Right lobe of liver (tissue), 6 donors: Measurements from ENCODE around the gene FLRT1. TPM values are rescaled to one million over a fixed set of nuclear protein-coding genes. Genes with fewer than 3 reads are reported as not detected.

Source experiments
- ATAC-seq, 4 donors: fragments of 200-7000 bp; cut with Tn5 transposase; one replicate each; pipeline ENCODE4 v1.9.1; 2020; ENCODE audit warnings: mild to moderate bottlenecking in 4 of 4, moderate library complexity in 4 of 4
- DNase-seq, 3 donors: peaks; one replicate each; pipeline ENCODE4 v3.0.0-alpha.2; 2020
- H3K27ac ChIP-seq, 3 donors: fragments of 200-600 bp; one replicate each; pipeline ENCODE4 v1.8.0; 2022
- H3K27me3 ChIP-seq, 2 donors: fragments of 200-600 bp; one replicate each; pipeline ENCODE4 v1.8.0; 2022
- H3K36me3 ChIP-seq, 4 donors: fragments of 200-600 bp; sonication (generic) in 1 of 4; one replicate each; pipeline versions ENCODE4 v1.5.1 to v1.8.0; 2017 to 2022; ENCODE audit warnings: control low read depth in 1 of 4
- H3K4me1 ChIP-seq, 4 donors: fragments of 200-600 bp; sonication (generic) in 1 of 4; one replicate each; pipeline versions ENCODE4 v1.5.1 to v1.8.0; 2017 to 2022; ENCODE audit warnings: control low read depth in 1 of 4
- H3K4me3 ChIP-seq, 3 donors: fragments of 200-600 bp; one replicate each; pipeline ENCODE4 v1.8.0; 2022
- H3K9me3 ChIP-seq, 4 donors: fragments of 200-600 bp; sonication (generic) in 1 of 4; one replicate each; pipeline versions ENCODE4 v1.5.1 to v1.8.0; 2017 to 2022; ENCODE audit warnings: control low read depth in 1 of 4
- POLR2A ChIP-seq: fragments of 450-650 bp; IDR thresholded peaks from one replicate; pipeline ENCODE4 v1.6.1; 2017; ENCODE audit warnings: antibody characterized with exemption, mild to moderate bottlenecking
- WGBS: methylation state at CpG from one replicate; pipeline ENCODE4 v1.1.6; 2018; ENCODE audit warnings: low coverage, low lambda C conversion rate; ENCODE audit not compliant: insufficient coverage; ENCODE audit errors: missing lambda C conversion rate; 5-methylcytosine and 5-hydroxymethylcytosine counted together
- intact Hi-C, 2 donors: fragments of 100-400 bp; cut with DNase I; formaldehyde crosslinking; loops; one replicate each; pipeline versions ENCODE4 v1.11.2 to v1.14.1; 2022
- total RNA-seq, 6 experiments: library from RNA; depleted of rRNA in 2 of 6; stranded (reverse); fragments of >200 nt in 2 of 6; fragmentation: NEBNext Ultra II Directional in 3 of 6; extraction: Animal tissue kit (Norgen Biotek cat#: 25700) in 3 of 6; gene quantifications; one replicate each; pipeline versions ENCODE4 v1.1.0 to v1.2.4, GENCODE V29; 2016 to 2023
- TF ChIP-seq, protein P1 (sequence below), 4 donors: fragments of 200-600 bp in 3 of 4; fragments of 450-650 bp in 1 of 4; IDR thresholded peaks; one replicate each; pipeline versions ENCODE4 v1.5.1 to v1.8.0; 2016 to 2022; ENCODE audit warnings: antibody characterized with exemption in 4 of 4, mild to moderate bottlenecking in 2 of 4
- donor health status: DM: no; HTN: yes; CAD: no.
- donor health status: DM: no; HTN: no; CAD: no.
- donor health status: DM: no; HTN: no; CAD: no.
- donor health status: DM: no; HTN: yes; CAD: no.
- donor health status: DM: no; HTN: yes; CAD: no.

Gene FLRT1
- total RNA-seq, 6 experiments from 2014 or later, result 0.12 TPM; not detected in 5

- intact Hi-C loops, result no loop called here
- Histone ChIP-seq H3K36me3 (no peaks in the 10 kb centered on the region), H3K9me3 (no peaks in the 10 kb centered on the region), H3K27me3 (no peaks in the 10 kb centered on the region), H3K4me1 (peaks cover 0 to 18% (median 8%) of the 10 kb centered on the region in 4 donors), H3K4me3 (no peak overlapping the region), H3K27ac (no peak overlapping the region)
- DNase-seq (no peak), ATAC-seq (no peak)
- TF ChIP-seq POLR2A, result no peak
- TF ChIP-seq, protein P1, sequence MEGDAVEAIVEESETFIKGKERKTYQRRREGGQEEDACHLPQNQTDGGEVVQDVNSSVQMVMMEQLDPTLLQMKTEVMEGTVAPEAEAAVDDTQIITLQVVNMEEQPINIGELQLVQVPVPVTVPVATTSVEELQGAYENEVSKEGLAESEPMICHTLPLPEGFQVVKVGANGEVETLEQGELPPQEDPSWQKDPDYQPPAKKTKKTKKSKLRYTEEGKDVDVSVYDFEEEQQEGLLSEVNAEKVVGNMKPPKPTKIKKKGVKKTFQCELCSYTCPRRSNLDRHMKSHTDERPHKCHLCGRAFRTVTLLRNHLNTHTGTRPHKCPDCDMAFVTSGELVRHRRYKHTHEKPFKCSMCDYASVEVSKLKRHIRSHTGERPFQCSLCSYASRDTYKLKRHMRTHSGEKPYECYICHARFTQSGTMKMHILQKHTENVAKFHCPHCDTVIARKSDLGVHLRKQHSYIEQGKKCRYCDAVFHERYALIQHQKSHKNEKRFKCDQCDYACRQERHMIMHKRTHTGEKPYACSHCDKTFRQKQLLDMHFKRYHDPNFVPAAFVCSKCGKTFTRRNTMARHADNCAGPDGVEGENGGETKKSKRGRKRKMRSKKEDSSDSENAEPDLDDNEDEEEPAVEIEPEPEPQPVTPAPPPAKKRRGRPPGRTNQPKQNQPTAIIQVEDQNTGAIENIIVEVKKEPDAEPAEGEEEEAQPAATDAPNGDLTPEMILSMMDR (IDR thresholded peaks at IDR 0.05), result no peak
- WGBS, result 92% methylated on average over 14 of the region's 27 CpGs
Measured at GRCh38 chr11:64081745-64082442, 46.2 kb downstream of the FLRT1 start.

GRCh38 chr11:64083398-64084080 is 47.8 kb downstream of the FLRT1 start:
- intact Hi-C loops, result no loop called here
- WGBS, result 82% methylated on average over 8 of the region's 28 CpGs
- Histone ChIP-seq H3K27ac (no peak overlapping the region), H3K9me3 (no peaks in the 10 kb centered on the region), H3K27me3 (no peaks in the 10 kb centered on the region), H3K36me3 (no peaks in the 10 kb centered on the region), H3K4me1 (peaks cover 0 to 18% (median 8%) of the 10 kb centered on the region in 4 donors), H3K4me3 (no peak overlapping the region)
- no peak for ATAC-seq
- no peak for TF ChIP-seq POLR2A
- TF ChIP-seq, protein P1 (IDR thresholded peaks at IDR 0.05), result no peak
- no peak for DNase-seq

- intact Hi-C loops, result no loop called here
- Histone ChIP-seq H3K27ac (no peak overlapping the region), H3K4me3 (no peak overlapping the region), H3K9me3 (no peaks in the 10 kb centered on the region), H3K36me3 (no peaks in the 10 kb centered on the region), H3K4me1 (peaks cover 0 to 18% (median 8%) of the 10 kb centered on the region in 4 donors), H3K27me3 (no peaks in the 10 kb centered on the region)
- no peak for DNase-seq
- peak in 2 of 4 donors; percentile 2 to 23 for ATAC-seq
- 76% methylated on average over 8 of the region's 26 CpGs for WGBS
- no peak for TF ChIP-seq POLR2A
- TF ChIP-seq, protein P1 (IDR thresholded peaks at IDR 0.05), result no peak
Measured at GRCh38 chr11:64084146-64084950, 48.6 kb downstream of the FLRT1 start.

DNA sequence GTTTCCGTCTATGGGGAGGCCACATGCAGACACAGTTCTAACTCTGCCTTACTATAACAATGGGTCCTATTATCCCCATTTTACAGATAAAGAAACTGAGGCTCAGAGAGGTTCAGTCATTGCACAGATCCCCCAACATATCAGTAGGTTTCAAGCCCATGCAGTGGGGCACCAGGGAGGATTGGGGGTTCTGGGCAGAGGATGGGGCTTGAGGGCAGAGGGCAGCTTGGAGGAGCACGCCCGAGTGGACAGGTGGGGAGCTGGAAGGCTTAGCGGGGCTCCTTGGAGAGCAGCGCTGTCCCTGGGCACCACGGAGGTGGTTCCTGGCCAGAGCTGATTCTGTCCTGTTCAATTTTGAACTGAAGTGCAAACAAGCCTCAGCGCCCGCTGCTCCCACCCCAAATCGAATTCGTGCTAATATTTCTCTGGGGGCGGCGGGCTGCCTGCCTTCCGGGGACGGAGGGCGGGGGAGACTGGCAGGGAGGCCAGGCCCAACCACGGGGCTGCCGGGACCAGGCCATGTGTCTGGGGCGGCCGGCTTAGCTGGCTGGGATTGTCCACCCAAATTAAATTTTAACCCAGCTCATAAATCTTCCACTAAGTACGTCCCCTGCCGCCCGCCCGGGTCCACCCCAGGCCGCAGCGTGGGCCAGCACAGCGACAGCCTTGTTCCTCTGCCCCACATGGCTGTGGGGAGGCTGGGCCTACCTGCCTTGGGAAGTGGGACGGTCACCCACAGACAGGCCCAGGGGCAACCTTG is 49.4 kb downstream of the FLRT1 start:
- peak; percentile 92 to 95 (median 92) for ATAC-seq

More for the DNA sequence above, 49.4 kb downstream of the FLRT1 start:
- peak overlapping the region in 2 of 3 donors; percentile 20 to 43 for H3K27ac ChIP-seq
- no peaks in the 10 kb centered on the region for H3K27me3 ChIP-seq
- no peaks in the 10 kb centered on the region for H3K9me3 ChIP-seq
- H3K36me3 ChIP-seq, result no peaks in the 10 kb centered on the region
- 40% methylated on average over 17 of the region's 27 CpGs for WGBS
- peak; percentile 82 to 89 (median 88) for DNase-seq
- H3K4me1 ChIP-seq, result peaks cover 0 to 18% (median 8%) of the 10 kb centered on the region in 4 donors
- TF ChIP-seq, protein P1 (IDR thresholded peaks at IDR 0.05), result peak in 1 of 4 donors; percentile 13
- TF ChIP-seq POLR2A, result no peak
- H3K4me3 ChIP-seq, result peak overlapping the region in 2 of 3 donors; percentile 16 to 19
- intact Hi-C loops, result no loop called here
